Activated CD4-positive, alpha-beta T cell treated with anti-CD3 and anti-CD28 coated beads, Interleukin-2, amount 10 ng/mL, durations not matched to agents 7 days and 5 days (primary cell): Measurements from ENCODE around the gene SH3BGR. TPM values are rescaled to one million over a fixed set of nuclear protein-coding genes. Genes with fewer than 3 reads are reported as not detected.
"Not testable (repeated sequence)": the region's sequence is repeated elsewhere in the genome, so short reads cannot be mapped to it uniquely, and the experiment has no call there.

Experiments used
- CTCF ChIA-PET: fragments of 350-600 bp; sonication (Branson Sonifier 250); formaldehyde crosslinking; loops from one replicate; lab custom pipeline; 2021; ENCODE audit warnings: antibody characterized with exemption; lab: Charles Lee
- POLR2A ChIA-PET: fragments of 350-600 bp; sonication (Branson Sonifier 250); formaldehyde crosslinking; loops from one replicate; lab custom pipeline; 2021; ENCODE audit warnings: antibody characterized with exemption; lab: Charles Lee
- DNase-seq: peaks from one replicate; pipeline ENCODE4 v3.0.0-alpha.2; 2020
- H3K27ac Mint-ChIP-seq: one replicate; pipeline ENCODE4 v1.8.0; 2021; ENCODE audit warnings: mild to moderate bottlenecking, moderate library complexity, mixed read lengths
- H3K27me3 Mint-ChIP-seq: one replicate; pipeline ENCODE4 v1.8.0; 2021; ENCODE audit warnings: mixed read lengths
- H3K36me3 Mint-ChIP-seq: one replicate; pipeline ENCODE4 v1.8.0; 2021; ENCODE audit warnings: low read depth, mixed read lengths
- H3K4me1 Mint-ChIP-seq: one replicate; pipeline ENCODE4 v1.8.0; 2021; ENCODE audit warnings: mixed read lengths
- H3K4me3 Mint-ChIP-seq: one replicate; pipeline ENCODE4 v1.8.0; 2021; ENCODE audit warnings: mild to moderate bottlenecking, moderate library complexity, mixed read lengths
- H3K9me3 Mint-ChIP-seq: one replicate; pipeline ENCODE4 v1.8.0; 2021; ENCODE audit warnings: mixed read lengths
- microRNA-seq: library from miRNA; unstranded; fragments of <30 nt; microRNA quantifications from one replicate; pipeline ENCODE4 v1.2.0, GENCODE V29; 2021; ENCODE audit warnings: borderline microRNAs expressed, borderline replicate concordance
- total RNA-seq, 2 experiments: library from RNA; stranded (reverse); gene quantifications; one replicate each; pipeline ENCODE4 v1.2.3, GENCODE V29; 2021

SH3BGR gene
- total RNA-seq, 2 experiments from 2014 or later: 0.89 to 1.6 TPM

DNA sequence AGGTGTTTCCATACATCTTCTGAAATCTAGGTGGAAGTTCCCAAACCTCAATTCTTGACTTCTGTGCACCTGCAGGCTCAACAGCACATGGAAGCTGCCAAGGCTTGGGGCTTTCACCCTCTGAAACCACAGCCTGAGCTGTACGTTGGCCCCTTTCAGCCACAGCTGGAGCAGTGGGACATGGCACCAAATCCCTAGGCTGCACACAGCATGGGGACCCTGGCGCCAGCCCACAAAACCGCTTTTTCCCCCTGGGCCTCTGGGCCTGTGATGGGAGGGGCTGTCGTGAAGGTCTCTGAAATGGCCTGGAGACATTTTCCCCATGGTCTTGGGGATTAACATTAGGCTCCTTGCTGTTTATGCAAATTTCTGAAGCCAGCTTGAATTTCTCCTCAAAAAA, 88.6 kb downstream of the SH3BGR start:
- H3K36me3 Mint-ChIP-seq, H3K4me3 Mint-ChIP-seq, H3K27ac Mint-ChIP-seq, H3K27me3 Mint-ChIP-seq, POLR2A ChIA-PET, H3K4me1 Mint-ChIP-seq, DNase-seq, H3K9me3 Mint-ChIP-seq: not testable (repeated sequence)
- CTCF ChIA-PET: interaction anchor here (0.6 kb wide), 1 partner anchor 1027 kb away, joined by 3 read pairs; no protein-coding TSS in a partner anchor

DNA sequence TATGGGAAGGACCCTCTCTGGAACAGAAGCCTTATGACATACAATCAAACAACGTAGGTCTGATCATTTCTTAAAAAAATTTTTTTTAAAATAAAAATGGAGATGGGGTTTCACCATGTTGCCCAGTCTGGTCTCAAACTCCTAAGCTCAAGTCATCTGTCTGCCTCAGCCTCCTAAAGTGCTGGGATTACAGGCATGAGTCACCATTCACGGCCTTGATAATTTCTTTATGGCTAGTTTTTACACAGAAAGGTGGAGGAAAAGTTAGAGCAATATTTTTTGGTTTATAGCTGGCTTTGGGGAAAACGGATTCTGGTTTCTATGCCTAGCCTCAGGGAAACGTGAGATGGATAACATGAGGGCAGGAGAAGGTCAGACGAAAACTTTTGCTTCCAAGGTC, 91.0 kb downstream of the SH3BGR start:
- POLR2A ChIA-PET: no interaction called here
- peaks cover 1% of the 10 kb centered on the region for H3K27me3 Mint-ChIP-seq
- H3K36me3 Mint-ChIP-seq: no peaks in the 10 kb centered on the region
- no peak for DNase-seq
- H3K4me1 Mint-ChIP-seq: no peaks in the 10 kb centered on the region
- no peak overlapping the region for H3K27ac Mint-ChIP-seq
- CTCF ChIA-PET: interaction anchor here (0.7 kb wide), 1 partner anchor 29 kb away, joined by 3 read pairs; no protein-coding TSS in a partner anchor
- H3K4me3 Mint-ChIP-seq: no peak overlapping the region
- peaks cover 3% of the 10 kb centered on the region for H3K9me3 Mint-ChIP-seq

DNA sequence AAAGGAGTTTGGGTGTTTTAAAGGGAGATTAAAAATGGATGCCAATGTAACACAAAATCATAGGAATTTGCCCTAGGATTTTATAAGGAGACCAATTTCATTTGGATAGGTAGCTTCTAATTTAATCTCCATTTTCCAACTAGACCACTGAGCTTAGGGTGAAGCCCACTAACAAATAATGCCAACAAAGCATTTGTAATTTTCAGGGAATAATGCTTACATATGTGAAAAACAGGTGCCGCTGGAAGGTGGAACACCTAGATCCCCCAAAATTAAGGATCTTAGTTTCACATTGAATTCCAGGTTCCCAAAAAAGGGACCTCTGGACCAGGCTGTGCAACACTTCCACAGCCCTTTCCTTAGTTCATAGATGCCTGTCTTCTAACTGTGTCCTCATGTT, 94.8 kb downstream of the SH3BGR start:
- H3K27me3 Mint-ChIP-seq: no peaks in the 10 kb centered on the region
- DNase-seq: no peak
- ChIA-PET POLR2A (no interaction called here), CTCF (no interaction called here)
- H3K27ac Mint-ChIP-seq: no peak overlapping the region
- H3K9me3 Mint-ChIP-seq: no peaks in the 10 kb centered on the region
- no peaks in the 10 kb centered on the region for H3K4me1 Mint-ChIP-seq
- no peaks in the 10 kb centered on the region for H3K36me3 Mint-ChIP-seq
- H3K4me3 Mint-ChIP-seq: no peak overlapping the region

DNA sequence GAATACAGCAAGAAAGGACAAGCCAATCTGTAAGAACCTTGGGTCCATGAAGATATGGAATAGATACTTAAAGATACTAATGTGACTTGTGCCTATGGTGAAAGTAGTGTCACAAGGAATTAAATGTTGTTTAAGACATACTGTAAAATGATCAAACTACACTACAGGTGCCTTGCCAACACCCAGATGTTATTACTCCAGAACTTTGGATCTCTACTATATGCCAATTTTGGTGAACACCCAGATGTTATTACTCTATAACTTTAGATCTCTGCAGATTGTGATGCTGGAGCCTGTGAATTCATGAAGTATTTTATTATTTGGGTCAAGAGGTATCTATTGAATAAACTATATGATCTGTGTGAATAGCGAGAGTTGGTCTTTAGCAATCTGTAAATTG, 101.1 kb downstream of the SH3BGR start:
- ChIA-PET POLR2A (no interaction called here), CTCF (no interaction called here)
- Mint-ChIP-seq H3K4me1 (no peaks in the 10 kb centered on the region), H3K36me3 (no peaks in the 10 kb centered on the region), H3K4me3 (no peak overlapping the region), H3K9me3 (no peaks in the 10 kb centered on the region), H3K27ac (no peak overlapping the region), H3K27me3 (no peaks in the 10 kb centered on the region)
- DNase-seq: no peak

DNA sequence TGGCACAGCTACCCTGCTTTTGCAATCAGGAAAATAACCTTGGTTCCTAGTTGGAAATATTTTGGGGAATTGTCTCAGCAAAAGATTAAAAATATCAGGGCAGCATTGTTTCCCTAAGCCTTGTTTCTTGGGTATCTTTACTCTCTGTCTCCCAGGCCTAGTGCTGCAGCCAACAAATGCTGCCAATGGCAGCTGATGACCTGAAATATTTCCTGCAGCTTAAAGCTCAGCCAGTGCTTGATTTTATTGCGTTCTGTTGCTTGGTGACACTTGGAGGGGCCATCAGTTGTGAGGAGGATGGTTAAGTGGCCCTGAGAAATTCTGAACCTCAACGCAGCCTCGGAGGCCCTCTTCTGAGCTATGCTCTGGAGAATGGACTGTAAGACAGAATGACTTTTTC, 101.6 kb downstream of the SH3BGR start:
- POLR2A ChIA-PET: no interaction called here
- Mint-ChIP-seq H3K36me3 (no peaks in the 10 kb centered on the region), H3K4me1 (no peaks in the 10 kb centered on the region), H3K27ac (no peak overlapping the region), H3K27me3 (no peaks in the 10 kb centered on the region), H3K9me3 (no peaks in the 10 kb centered on the region), H3K4me3 (no peak overlapping the region)
- no peak for DNase-seq
- CTCF ChIA-PET: no interaction called here

DNA sequence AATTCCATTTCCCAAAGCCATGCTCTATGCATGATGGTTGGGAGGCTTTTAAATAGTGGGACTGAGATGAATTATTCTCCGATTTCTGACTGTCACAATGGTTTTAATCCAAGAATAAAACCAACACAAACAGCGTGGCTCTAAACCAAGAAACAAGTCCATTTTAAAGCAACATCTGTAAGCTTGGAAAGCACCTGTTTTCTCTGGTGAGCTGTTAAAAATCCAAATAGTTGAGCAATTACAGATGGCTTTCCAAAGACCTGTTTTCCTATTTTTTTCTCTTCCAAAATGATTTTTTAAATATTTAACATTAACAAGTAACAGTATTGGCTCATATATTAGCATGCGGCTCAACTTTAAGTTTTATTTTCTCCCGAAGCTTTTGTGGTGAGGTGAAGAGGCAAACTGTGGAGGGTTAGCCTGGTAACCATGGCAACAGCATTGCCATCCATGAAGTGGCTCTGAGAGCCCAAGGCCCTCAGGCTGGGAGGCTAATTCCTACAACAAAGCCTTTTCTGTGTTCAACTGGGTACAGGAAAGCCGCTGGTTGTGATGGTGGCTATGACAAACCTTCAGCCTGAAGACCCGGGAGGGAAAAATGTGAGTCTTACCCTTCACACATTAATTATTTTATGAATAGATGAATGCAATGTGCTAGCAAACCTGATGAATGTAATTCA, 104.3 kb downstream of the SH3BGR start:
- Mint-ChIP-seq H3K4me3 (no peak overlapping the region), H3K9me3 (no peaks in the 10 kb centered on the region), H3K27me3 (no peaks in the 10 kb centered on the region), H3K27ac (no peak overlapping the region), H3K4me1 (no peaks in the 10 kb centered on the region), H3K36me3 (no peaks in the 10 kb centered on the region)
- DNase-seq: no peak
- POLR2A ChIA-PET: no interaction called here
- CTCF ChIA-PET: no interaction called here

DNA sequence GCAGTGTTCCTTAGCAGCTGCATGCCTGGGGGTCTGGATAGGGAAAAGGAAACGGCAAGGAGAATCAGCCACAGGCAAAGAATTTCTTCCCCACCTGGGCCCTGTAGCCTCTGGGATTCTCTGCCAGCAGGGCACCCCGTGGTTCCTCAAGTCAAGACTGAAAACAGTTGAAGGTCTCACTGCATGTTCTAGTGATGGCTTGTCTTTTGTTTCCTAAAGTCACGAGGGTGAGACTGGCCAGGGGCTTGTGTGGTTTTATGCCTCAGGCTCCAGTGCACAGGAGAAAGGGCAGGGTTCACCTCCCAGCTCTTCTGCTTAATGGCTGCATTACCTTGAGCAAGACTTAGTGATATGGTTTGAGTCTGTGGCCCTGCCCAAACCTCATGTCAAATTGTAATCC, 107.7 kb downstream of the SH3BGR start:
- POLR2A ChIA-PET: no interaction called here
- Mint-ChIP-seq H3K9me3 (no peaks in the 10 kb centered on the region), H3K27me3 (no peaks in the 10 kb centered on the region), H3K36me3 (no peaks in the 10 kb centered on the region), H3K4me1 (no peaks in the 10 kb centered on the region), H3K4me3 (no peak overlapping the region), H3K27ac (no peak overlapping the region)
- CTCF ChIA-PET: no interaction called here
- no peak for DNase-seq

DNA sequence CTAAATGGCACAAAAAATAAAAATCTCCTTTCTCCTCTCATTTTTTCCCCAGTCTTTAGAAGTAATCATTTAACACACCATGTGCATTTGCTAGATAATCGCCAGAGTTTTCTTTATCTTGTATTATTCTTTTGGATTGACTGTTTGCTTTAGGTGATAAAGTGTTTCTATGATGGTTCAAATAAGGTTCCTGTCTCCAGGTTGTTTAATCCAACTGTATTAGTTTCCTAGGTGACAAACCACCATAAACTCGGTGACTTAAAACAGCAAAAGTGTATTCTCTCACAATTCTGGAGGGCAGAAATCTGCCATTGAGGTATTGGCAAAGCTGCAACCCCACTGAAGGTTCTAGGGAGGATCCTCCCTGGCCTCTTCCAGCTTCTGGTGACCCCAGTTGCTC, 109.4 kb downstream of the SH3BGR start:
- Mint-ChIP-seq H3K4me3 (no peak overlapping the region), H3K4me1 (no peaks in the 10 kb centered on the region), H3K27ac (no peak overlapping the region), H3K9me3 (no peaks in the 10 kb centered on the region), H3K27me3 (no peaks in the 10 kb centered on the region), H3K36me3 (no peaks in the 10 kb centered on the region)
- ChIA-PET CTCF (no interaction called here), POLR2A (no interaction called here)
- DNase-seq: no peak

DNA sequence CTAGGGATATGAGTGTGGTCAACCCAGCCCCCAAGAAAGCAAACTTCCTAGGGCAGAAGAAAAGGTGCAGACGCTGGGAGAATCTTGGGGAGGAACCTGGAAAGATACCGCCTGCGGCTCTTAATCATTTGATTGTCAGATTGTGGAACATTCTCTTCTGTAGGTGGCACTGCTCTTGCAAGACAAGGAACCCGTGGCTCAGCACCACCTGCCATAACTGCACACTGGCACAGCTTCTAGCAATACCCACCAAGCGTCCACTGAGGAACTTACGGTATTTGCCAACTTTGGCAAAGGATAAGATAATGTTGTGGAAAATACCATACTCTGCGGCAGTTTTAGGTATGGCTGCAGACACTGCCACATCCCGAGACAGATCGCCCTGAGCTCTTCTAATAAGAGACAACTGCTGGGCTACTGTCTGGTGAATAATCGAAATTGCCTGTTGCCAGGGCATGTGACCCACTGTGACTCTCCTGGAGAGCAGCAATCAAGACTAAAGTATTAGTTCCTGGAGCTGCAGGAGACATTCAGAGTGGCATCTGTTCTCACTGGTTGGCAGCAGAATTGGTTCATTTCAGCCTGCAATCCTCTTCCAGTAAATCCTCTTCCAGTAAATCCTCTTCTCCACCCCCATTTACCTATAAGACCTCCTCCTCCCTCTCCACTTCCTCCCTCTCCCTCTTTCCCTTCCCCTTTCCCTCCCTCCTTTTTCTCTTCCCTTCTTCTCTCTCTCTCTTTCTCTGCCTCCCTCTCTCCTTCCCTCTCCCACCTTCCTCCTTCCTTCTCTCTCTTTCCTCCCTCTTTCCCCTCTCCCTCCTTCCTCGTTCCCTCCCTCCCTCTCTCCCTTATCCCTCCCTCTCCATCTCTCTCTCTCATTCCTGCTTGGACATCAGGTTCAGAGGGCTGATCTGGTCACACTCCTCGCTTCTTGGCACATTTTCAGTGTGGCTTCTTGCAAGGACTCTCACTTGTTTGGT, 111.3 kb downstream of the SH3BGR start:
- Mint-ChIP-seq H3K4me1 (no peaks in the 10 kb centered on the region), H3K27me3 (no peaks in the 10 kb centered on the region), H3K9me3 (no peaks in the 10 kb centered on the region), H3K27ac (no peak overlapping the region), H3K36me3 (no peaks in the 10 kb centered on the region), H3K4me3 (no peak overlapping the region)
- DNase-seq: no peak
- POLR2A ChIA-PET: no interaction called here
- CTCF ChIA-PET: no interaction called here

DNA sequence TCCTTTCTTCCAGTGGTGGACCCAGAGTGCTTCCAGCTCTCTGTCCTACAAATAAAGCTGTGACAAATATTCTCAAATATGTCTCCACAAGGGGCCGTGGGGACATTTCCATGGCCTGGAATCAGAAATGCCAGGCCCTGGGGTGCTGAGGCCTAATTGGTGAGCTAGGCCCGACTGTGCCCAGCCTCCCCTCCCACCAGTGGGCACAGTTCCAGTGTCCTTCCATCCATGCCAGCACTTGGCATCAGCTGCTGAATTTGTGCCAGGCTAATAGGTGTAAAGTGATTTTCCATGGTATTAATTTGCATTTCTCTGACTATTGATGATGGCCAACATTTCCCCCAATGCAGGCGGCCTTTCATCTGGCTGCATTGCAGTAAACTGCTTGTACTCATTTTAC, 112.4 kb downstream of the SH3BGR start:
- ChIA-PET CTCF (no interaction called here), POLR2A (no interaction called here)
- no peaks in the 10 kb centered on the region for H3K27me3 Mint-ChIP-seq
- H3K4me3 Mint-ChIP-seq: no peak overlapping the region
- no peak for DNase-seq
- no peaks in the 10 kb centered on the region for H3K36me3 Mint-ChIP-seq
- H3K27ac Mint-ChIP-seq: no peak overlapping the region
- H3K4me1 Mint-ChIP-seq: no peaks in the 10 kb centered on the region
- H3K9me3 Mint-ChIP-seq: no peaks in the 10 kb centered on the region

Small RNA genes lying within 50 kb of the gene (microRNA-seq; reads per million reads assigned to microRNA genes)
- not detected for gene MIR6508

Other genes with a start within 250 kb of the SH3BGR start
- gene BRWD1, start 138.3 kb upstream of the SH3BGR start, total RNA-seq: 10 to 100 TPM; 33.0 to 34.4 TPM
- gene HMGN1, start 102.9 kb upstream of the SH3BGR start, total RNA-seq: 100 to 1,000 TPM; 389 to 395 TPM
- under 1 TPM in 1 of 2 experiments, not detected in 1; 0.19 TPM for gene LCA5L, start 6.2 kb upstream of the SH3BGR start, total RNA-seq
- gene B3GALT5, start 161.0 kb downstream of the SH3BGR start, total RNA-seq: not detected